Measurements from ENCODE around the gene UBE2U. TPM values are rescaled to one million over a fixed set of nuclear protein-coding genes. Genes with fewer than 3 reads are reported as not detected.

The UBE2U gene
- polyA plus RNA-seq, 1 experiment: not detected

DNA sequence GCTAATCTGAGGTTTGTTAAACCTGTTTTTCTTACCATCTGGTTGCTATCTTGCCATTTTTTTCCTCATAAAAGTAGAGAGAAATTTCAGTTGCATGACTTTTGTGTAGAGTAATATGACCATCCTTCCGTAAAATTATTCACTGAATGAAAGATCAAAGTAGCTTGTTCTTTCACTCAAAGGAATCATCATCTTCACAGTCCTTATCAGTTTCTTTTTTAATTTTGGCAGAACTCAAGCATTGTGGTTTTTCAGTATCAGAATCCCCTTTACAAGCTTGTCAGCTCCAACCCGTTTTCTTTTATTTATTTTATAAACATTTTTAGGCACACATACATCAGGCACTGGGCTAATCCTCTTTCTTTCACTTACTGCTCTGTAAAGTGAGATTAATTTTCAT is 91.7 kb downstream of the UBE2U start:
- ChIA-PET CTCF (no interaction called here), POLR2A (no interaction called here)
- TF ChIP-seq, protein P1, sequence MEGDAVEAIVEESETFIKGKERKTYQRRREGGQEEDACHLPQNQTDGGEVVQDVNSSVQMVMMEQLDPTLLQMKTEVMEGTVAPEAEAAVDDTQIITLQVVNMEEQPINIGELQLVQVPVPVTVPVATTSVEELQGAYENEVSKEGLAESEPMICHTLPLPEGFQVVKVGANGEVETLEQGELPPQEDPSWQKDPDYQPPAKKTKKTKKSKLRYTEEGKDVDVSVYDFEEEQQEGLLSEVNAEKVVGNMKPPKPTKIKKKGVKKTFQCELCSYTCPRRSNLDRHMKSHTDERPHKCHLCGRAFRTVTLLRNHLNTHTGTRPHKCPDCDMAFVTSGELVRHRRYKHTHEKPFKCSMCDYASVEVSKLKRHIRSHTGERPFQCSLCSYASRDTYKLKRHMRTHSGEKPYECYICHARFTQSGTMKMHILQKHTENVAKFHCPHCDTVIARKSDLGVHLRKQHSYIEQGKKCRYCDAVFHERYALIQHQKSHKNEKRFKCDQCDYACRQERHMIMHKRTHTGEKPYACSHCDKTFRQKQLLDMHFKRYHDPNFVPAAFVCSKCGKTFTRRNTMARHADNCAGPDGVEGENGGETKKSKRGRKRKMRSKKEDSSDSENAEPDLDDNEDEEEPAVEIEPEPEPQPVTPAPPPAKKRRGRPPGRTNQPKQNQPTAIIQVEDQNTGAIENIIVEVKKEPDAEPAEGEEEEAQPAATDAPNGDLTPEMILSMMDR (IDR thresholded peaks at IDR 0.05; ENCODE audit: insufficient read depth, low read depth, low read length): no peak
- Histone ChIP-seq H3K36me3 (ENCODE audit: control insufficient read depth, insufficient read depth, low read length) (no peaks in the 10 kb centered on the region), H3K27me3 (ENCODE audit: control insufficient read depth, insufficient read depth, low read length) (no peaks in the 10 kb centered on the region), H3K4me3 (ENCODE audit: low read depth, low read length) (no peak overlapping the region)
- no peak for DNase-seq (ENCODE audit: low read depth)

- no peaks in the 10 kb centered on the region for H3K27me3 ChIP-seq (ENCODE audit: control insufficient read depth, insufficient read depth, low read length)
- ChIA-PET POLR2A (no interaction called here), CTCF (no interaction called here)
- no peaks in the 10 kb centered on the region for H3K36me3 ChIP-seq (ENCODE audit: control insufficient read depth, insufficient read depth, low read length)
- no peak for DNase-seq (ENCODE audit: low read depth)
- H3K4me3 ChIP-seq (ENCODE audit: low read depth, low read length): no peak overlapping the region
- TF ChIP-seq, protein P1 (IDR thresholded peaks at IDR 0.05; ENCODE audit: insufficient read depth, low read depth, low read length): no peak
Observed at GRCh38 chr1:64295561-64295960, 92.1 kb downstream of the UBE2U start.

DNA sequence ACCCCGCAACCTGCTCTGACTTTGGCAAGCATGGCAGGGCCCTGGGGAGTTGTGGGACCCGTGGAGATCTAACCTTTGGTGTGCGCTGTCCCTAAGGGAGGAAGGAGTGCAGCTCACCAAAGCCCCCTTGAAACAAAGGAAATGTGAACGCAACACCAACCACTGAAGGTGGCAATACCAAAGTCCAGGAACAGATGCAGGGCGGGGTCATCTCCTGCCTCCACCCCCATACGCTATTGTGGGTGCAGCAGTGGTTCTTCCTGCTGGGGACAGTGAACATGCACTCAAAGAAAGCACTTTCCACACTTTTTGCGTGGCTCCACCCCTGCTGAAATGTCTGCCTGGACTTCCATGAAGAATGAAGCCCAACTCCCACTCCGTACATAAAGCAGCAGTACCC is 93.0 kb downstream of the UBE2U start:
- CTCF ChIA-PET: no interaction called here
- DNase-seq (ENCODE audit: low read depth): no peak

DNA sequence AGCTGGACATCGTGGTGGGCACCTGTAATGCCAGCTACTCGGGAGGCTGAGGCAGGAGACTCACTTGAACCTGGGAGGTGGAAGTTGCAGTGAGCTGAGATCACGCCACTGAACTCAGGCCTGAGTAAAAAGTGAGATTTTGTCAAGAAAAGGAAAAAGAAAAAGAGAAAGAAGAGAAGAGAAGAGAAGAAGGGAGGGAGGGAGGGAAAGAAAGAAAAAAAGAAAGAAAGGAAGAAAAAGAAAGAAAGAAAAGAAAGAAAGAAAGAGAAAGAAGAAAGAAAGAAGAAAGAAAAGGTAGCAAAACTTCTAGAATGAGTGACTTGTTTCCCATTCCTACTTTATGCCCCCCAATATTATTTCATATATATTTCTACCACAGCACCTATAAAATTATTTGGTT is 98.8 kb downstream of the UBE2U start:
- DNase-seq (ENCODE audit: low read depth): no peak
- POLR2A ChIA-PET: no interaction called here
- Histone ChIP-seq H3K36me3 (ENCODE audit: control insufficient read depth, insufficient read depth, low read length) (no peaks in the 10 kb centered on the region), H3K4me3 (ENCODE audit: low read depth, low read length) (no peak overlapping the region), H3K27me3 (ENCODE audit: control insufficient read depth, insufficient read depth, low read length) (no peaks in the 10 kb centered on the region)
- TF ChIP-seq, protein P1 (IDR thresholded peaks at IDR 0.05; ENCODE audit: insufficient read depth, low read depth, low read length): no peak
- CTCF ChIA-PET: interaction anchor here (0.6 to 1.4 kb wide), 2 partner anchors 33 to 477 kb away, joined by 3 read pairs; no protein-coding TSS in a partner anchor

More for the DNA sequence above, 93.0 kb downstream of the UBE2U start:
- POLR2A ChIA-PET: no interaction called here
- Histone ChIP-seq H3K4me3 (ENCODE audit: low read depth, low read length) (no peak overlapping the region), H3K36me3 (ENCODE audit: control insufficient read depth, insufficient read depth, low read length) (no peaks in the 10 kb centered on the region), H3K27me3 (ENCODE audit: control insufficient read depth, insufficient read depth, low read length) (no peaks in the 10 kb centered on the region)
- TF ChIP-seq, protein P1 (IDR thresholded peaks at IDR 0.05; ENCODE audit: insufficient read depth, low read depth, low read length): no peak

DNA sequence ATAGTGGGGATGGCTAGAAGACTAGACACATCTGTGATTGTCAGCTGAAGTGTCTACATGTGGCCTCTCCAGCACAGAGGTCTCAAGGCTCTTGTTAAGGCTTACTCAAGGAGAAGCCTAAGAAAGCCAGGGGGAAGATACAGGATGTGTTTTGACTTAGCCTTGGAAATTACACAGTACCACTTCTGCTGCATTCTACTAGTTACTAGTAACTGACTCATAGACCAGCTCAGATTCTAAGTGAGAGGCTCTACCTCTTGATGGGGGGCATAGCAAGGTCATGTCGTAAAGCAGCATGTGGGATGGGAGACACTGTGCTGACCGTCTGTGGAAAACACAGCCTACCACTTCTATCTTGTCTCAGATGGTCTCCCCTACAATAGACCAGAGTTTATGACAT is 99.5 kb downstream of the UBE2U start:
- Histone ChIP-seq H3K27me3 (ENCODE audit: control insufficient read depth, insufficient read depth, low read length) (no peaks in the 10 kb centered on the region), H3K36me3 (ENCODE audit: control insufficient read depth, insufficient read depth, low read length) (no peaks in the 10 kb centered on the region), H3K4me3 (ENCODE audit: low read depth, low read length) (no peak overlapping the region)
- CTCF ChIA-PET: interaction anchor here (0.6 to 1.4 kb wide), 2 partner anchors 34 to 477 kb away, joined by 3 read pairs; no protein-coding TSS in a partner anchor
- TF ChIP-seq, protein P1 (IDR thresholded peaks at IDR 0.05; ENCODE audit: insufficient read depth, low read depth, low read length): no peak
- POLR2A ChIA-PET: interaction anchor here (0.5 to 0.6 kb wide), 2 partner anchors 11 to 32 kb away, joined by 3 to 18 read pairs; no protein-coding TSS in a partner anchor
- peak; percentile 66 for DNase-seq (ENCODE audit: low read depth)

Measured in BJ (cell line).